ENCODE results near the gene TNFRSF8. TPM values are rescaled to one million over a fixed set of nuclear protein-coding genes. Genes with fewer than 3 reads are reported as not detected.

Gene TNFRSF8
- total RNA-seq, 2 donors from 2014 or later = 0.16 to 0.47 TPM

DNA sequence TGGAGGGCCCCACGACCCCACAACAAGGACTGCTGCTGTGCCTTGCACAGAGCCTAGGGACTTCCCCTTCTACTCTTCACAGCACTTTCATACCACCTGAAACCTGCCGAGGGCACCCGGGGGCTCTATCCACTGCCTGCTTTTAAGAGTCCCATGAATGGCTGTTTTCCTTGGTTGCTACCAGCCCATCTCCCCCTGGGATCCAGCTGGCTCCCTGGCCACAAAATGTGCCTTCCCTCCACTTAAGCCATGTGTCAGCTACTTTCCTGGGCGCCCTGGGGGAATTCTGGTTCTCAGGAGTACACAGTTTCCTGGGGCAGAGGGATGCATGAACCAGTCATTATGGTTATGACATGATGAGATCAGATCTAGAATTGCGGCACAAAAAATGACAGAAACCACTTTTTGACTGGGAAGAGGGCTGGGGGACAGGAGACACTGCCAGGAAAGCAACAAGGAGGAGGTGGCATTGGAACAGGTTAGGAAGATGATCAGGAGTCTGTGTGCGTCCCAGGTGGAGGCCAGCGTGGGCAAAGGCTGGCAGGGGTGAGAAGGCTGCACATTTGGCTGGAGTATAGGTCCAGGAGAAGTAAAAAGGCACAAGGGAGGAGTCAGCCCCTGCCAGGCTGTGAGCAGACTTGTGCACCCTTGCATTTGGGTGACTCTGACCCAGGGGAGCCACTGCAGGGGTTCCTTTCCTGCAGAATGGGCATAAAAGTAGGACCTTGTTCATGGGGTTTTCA is 3.2 kb upstream of the TNFRSF8 start:
- H3K27me3 ChIP-seq = peaks cover 20% of the 10 kb centered on the region
- TF ChIP-seq, protein P1, sequence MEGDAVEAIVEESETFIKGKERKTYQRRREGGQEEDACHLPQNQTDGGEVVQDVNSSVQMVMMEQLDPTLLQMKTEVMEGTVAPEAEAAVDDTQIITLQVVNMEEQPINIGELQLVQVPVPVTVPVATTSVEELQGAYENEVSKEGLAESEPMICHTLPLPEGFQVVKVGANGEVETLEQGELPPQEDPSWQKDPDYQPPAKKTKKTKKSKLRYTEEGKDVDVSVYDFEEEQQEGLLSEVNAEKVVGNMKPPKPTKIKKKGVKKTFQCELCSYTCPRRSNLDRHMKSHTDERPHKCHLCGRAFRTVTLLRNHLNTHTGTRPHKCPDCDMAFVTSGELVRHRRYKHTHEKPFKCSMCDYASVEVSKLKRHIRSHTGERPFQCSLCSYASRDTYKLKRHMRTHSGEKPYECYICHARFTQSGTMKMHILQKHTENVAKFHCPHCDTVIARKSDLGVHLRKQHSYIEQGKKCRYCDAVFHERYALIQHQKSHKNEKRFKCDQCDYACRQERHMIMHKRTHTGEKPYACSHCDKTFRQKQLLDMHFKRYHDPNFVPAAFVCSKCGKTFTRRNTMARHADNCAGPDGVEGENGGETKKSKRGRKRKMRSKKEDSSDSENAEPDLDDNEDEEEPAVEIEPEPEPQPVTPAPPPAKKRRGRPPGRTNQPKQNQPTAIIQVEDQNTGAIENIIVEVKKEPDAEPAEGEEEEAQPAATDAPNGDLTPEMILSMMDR (IDR thresholded peaks at IDR 0.05) = no peak
- intact Hi-C loops (cut with DNase I) = no loop called here

DNA sequence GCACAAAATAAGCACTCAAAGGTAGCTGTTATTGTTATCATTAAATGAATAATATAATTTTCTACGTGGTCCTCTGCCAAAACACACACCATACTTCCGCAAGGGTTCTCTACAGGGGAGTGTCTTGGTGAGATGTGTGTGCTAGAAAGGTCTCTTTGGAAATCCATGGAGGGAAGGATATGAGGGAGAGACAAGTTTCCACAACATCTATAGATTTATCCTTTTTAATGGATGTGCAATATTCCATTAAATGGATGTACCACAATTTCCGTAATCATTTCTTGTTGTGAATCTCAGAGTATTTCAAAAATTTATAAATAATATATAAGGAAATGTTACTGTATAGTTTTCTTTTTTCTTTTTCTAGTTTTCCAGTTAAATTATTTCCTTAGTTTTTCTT is 2.6 kb upstream of the TNFRSF8 start:
- Histone ChIP-seq H3K4me3 (no peak overlapping the region), H3K27ac (no peak overlapping the region), H3K4me1 (no peaks in the 10 kb centered on the region), H3K27me3 (peaks cover 20% of the 10 kb centered on the region), H3K36me3 (no peaks in the 10 kb centered on the region), H3K9ac (ENCODE audit: low read depth in 2 of 2, low read length in 2 of 2) (no peak overlapping the region), H3K9me3 (no peaks in the 10 kb centered on the region)
- TF ChIP-seq, protein P1 (IDR thresholded peaks at IDR 0.05) = no peak
- intact Hi-C loops (cut with DNase I) = no loop called here
- no peak for DNase-seq

More for the DNA sequence above, 3.2 kb upstream of the TNFRSF8 start:
- Histone ChIP-seq H3K27ac (no peak overlapping the region), H3K9me3 (no peaks in the 10 kb centered on the region), H3K4me3 (no peak overlapping the region), H3K9ac (ENCODE audit: low read depth in 2 of 2, low read length in 2 of 2) (no peak overlapping the region), H3K36me3 (no peaks in the 10 kb centered on the region), H3K4me1 (no peaks in the 10 kb centered on the region)
- no peak for DNase-seq

DNA sequence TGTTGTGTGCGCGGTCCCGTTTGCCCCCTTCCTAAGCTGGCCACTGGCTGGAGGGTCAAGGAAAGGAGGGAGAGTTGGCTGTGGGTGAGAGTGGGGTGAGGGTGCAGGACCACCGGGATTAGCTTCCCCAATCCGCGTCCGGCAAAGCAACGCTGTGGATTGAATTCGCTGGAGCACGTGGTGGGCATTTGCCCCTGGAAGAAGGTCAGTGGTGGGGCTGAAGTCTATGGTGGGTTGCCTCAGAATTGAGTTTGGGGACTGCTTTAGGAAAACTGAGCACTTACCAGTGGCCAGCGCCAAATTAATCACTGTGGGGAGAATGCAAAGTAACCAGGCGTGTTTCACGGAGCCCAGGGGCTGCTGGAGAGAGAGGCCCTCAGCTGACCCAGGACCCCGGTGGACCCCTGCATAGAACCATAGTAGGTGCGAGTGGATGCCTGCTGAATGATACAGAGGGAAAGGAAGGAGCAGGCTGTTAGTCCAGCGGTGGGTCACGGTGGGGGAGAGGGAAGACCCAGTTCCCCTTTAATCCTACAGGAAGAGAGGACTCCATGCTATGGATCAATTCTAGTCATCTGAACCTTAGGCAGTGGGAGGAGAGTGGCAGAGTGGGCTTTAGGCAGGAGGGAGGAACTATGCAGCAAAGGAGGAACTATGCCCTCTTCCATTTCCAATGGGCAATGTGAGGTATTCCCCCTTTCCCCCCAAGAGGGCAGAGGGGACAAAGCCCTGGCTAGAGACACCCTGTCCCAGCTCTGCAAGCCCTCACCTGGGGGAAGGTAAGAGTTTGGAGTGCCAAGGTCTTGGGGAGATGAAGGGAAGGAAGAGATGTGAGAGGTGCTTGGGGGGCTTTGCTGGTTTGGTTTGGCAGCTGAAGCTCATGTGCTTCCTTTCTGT is 1.2 kb downstream of the TNFRSF8 start:
- Histone ChIP-seq H3K27ac (no peak overlapping the region), H3K9me3 (no peaks in the 10 kb centered on the region), H3K36me3 (no peaks in the 10 kb centered on the region), H3K4me1 (no peaks in the 10 kb centered on the region), H3K4me3 (no peak overlapping the region), H3K9ac (ENCODE audit: low read depth in 2 of 2, low read length in 2 of 2) (no peak overlapping the region), H3K27me3 (peaks cover 25% of the 10 kb centered on the region)
- TF ChIP-seq, protein P1 (IDR thresholded peaks at IDR 0.05) = no peak
- intact Hi-C loops (cut with DNase I) = no loop called here
- no peak for DNase-seq

DNA sequence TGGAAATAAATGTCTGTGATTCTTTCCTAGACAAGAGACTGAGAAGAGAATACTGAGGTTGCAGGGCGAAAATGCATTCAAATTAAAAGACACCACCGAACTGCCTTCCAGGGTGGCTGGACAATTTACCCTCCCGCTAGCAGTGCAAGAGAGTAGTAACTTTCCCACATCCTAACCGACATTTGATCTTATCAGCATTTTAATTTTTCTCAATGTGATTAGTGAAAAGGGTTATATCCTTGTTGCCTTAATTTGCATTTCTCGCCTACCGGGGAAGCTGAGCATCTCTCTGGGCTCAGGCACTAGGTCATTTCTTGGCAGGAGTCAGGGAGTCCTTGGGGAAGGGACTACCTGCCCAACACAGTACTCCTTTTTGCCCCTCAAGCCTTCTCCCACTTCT is 2.8 kb downstream of the TNFRSF8 start:
- H3K27me3 ChIP-seq = peaks cover 25% of the 10 kb centered on the region
- H3K9me3 ChIP-seq = no peaks in the 10 kb centered on the region
- H3K4me1 ChIP-seq = no peaks in the 10 kb centered on the region
- H3K27ac ChIP-seq = no peak overlapping the region
- no peak for DNase-seq
- H3K9ac ChIP-seq (ENCODE audit: low read depth in 2 of 2, low read length in 2 of 2) = no peak overlapping the region
- intact Hi-C loops (cut with DNase I) = no loop called here
- H3K4me3 ChIP-seq = no peak overlapping the region
- H3K36me3 ChIP-seq = no peaks in the 10 kb centered on the region
- TF ChIP-seq, protein P1 (IDR thresholded peaks at IDR 0.05) = no peak

DNA sequence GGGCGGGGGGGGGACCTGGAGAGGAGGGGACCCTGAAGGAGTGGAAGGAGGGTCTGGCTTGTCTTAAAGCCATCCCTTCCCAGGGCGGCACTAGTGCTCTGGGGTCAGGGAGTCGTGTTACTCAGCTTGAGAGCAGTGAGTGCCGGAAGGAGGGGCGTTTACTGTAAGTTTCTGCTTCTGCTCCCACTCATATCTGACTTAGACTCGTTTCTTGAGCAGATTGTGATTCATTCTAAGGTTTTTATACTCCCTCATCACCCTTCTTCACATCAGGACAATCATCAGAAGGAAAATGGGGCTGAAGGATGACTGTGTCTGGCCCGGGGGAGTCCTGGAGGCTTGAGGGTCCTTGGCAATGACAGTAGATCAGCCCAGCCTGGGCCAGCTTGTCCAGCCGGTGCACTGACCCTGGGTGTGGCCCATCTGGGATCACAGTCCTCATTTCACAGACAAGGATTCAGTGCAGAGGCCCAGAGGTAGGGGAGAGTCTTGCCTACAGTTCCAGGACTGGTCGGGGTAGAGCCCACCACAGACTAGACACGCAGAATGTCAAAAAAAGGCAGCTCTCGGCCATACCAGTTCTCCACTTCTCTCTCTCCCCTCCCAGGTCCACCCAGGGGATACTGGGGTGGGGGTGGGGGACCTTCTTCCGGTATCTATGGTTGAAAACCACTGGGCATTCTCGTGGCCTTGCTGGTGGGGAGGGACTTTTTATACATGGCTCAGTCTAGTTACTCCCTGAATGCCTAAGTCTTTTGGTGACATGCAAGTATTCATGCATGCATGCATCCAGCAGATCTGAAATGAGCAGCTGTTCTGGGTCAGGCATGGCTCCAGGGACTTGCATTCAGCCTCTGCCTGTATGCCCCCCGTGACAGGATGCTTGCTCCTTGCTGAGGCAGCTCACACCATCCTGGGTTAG is 5.1 kb downstream of the TNFRSF8 start:
- H3K27ac ChIP-seq = no peak overlapping the region

More for the DNA sequence above, 5.1 kb downstream of the TNFRSF8 start:
- no peak overlapping the region for H3K4me3 ChIP-seq
- DNase-seq = no peak
- no peaks in the 10 kb centered on the region for H3K4me1 ChIP-seq
- TF ChIP-seq, protein P1 (IDR thresholded peaks at IDR 0.05) = no peak
- peaks cover 21% of the 10 kb centered on the region for H3K27me3 ChIP-seq
- no peaks in the 10 kb centered on the region for H3K9me3 ChIP-seq
- H3K9ac ChIP-seq (ENCODE audit: low read depth in 2 of 2, low read length in 2 of 2) = no peak overlapping the region
- intact Hi-C loops (cut with DNase I) = no loop called here
- H3K36me3 ChIP-seq = no peaks in the 10 kb centered on the region
